ENCODE results near the gene P2RX1.

DNA sequence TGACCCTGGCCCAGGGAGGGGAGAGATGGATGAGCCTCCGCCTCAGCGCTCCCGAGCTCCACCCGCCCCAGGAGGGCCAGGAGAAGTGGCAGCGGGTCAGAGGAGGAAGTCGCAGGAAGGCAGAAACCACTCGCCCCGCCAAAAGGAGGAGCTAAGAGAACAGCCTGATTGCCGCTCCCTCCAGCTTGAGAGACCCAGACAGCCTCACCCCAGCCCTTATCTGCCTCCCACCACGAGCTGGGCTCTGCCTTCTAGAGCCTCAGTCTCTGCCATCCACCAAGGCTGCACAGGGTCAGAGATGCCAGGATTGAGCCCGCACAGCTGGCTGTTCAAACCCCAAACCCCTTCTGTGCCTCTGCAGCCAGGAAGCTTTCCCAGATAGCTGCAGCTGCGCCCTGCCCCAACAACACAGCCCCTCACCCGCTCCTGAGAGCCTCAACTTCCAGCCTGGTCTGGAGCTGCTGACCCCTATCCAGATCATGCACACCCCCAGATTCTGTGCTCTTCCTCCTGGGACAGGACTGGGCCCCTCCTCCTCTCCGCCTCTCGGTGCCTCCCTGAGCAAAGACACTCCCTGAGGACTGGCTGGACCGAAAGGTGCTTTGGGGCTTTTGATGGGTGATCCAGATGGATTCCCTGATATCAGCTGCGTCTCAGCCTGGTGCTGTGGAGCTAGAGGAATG lies 49.0 kb upstream of the P2RX1 start:
- TF ChIP-seq, protein P1, sequence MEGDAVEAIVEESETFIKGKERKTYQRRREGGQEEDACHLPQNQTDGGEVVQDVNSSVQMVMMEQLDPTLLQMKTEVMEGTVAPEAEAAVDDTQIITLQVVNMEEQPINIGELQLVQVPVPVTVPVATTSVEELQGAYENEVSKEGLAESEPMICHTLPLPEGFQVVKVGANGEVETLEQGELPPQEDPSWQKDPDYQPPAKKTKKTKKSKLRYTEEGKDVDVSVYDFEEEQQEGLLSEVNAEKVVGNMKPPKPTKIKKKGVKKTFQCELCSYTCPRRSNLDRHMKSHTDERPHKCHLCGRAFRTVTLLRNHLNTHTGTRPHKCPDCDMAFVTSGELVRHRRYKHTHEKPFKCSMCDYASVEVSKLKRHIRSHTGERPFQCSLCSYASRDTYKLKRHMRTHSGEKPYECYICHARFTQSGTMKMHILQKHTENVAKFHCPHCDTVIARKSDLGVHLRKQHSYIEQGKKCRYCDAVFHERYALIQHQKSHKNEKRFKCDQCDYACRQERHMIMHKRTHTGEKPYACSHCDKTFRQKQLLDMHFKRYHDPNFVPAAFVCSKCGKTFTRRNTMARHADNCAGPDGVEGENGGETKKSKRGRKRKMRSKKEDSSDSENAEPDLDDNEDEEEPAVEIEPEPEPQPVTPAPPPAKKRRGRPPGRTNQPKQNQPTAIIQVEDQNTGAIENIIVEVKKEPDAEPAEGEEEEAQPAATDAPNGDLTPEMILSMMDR (IDR thresholded peaks at IDR 0.05) = peak in 1 of 6 experiments; percentile 6
- TF ChIP-seq POLR2A (IDR thresholded peaks at IDR 0.05) = peak in 1 of 4 donors; percentile 43

Data from esophagus squamous epithelium (tissue), 4 donors.